HG03520 (cell line): ENCODE measurements around the gene NF1.
"Not testable (repeated sequence)": the region's sequence is repeated elsewhere in the genome, so short reads cannot be mapped to it uniquely, and the experiment has no call there.

Experiments
- ATAC-seq: cut with Tn5 transposase; IDR thresholded peaks from one replicate; pipeline ENCODE4 v1.9.1; 2021; ENCODE audit warnings: mild to moderate bottlenecking, moderate library complexity; ENCODE audit not compliant: unreplicated experiment

Gene NF1

DNA sequence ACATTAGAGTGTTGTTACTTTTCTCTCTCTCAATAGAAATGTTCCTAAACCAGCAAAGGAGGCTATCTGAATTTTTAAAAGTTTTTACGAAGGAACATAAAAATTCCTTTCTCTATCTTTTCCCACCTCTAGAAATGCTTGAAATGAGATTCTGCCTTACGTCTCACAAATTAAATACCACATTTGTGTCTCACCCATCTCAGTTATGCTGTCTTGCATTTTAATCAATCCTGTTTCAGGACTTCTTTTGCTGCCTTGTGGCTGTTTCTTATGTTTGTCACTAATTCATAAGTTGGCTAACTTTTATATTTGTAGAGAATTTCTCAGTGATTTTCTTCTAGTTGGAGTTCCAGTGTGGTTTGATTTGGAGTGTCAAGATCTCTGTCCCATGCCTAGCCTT lies 198.8 kb downstream of the NF1 start:
- no peak for ATAC-seq

DNA sequence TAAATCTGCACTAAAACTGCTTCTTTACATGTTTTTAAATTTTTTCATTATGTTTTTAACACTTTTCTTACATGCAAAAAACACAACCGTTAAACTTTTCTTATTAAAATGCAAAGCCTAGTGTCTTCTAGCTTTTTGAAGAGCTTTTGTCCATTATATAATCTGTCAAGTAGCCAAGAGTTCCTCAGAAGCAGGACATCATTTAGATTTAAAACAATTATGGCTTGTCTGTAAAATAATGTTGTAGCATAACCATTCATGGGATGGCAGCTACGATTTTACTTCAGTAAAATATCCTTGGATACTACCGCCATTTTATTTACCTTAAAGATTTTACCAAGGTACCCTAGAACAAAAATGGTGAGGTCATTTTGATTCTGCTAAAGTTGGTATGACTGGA lies 199.5 kb downstream of the NF1 start:
- ATAC-seq = no peak

DNA sequence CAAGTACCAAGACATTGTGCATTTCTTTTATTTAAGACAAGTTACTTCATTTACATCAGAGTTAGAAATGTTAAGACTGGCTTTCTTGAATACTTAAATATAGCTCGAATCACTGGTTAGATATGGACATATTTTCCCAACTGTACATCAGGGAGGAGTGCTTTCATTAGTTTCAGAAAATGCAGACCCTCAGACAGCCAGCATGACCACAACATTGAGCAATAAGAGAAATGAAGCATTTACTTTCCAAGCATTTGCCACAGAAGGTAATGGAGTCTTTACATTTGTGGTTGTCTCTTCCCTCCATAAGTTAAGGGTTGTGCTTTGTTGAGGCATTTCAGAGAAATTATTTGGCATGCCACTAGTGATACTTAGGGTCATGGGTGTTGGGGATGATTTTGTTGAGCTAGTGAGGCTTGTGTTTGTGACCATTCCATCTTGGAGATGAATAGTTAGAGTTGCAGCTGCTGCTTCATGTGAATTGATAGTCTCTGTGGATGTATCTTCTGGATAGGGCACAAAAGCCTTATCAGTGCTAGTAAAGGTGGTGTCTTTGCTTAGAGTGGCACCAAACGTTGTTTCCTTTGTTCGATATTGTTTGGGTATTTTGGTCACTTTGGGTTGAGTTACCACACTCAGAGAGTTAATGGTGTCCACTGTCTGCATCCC lies 200.2 kb downstream of the NF1 start:
- ATAC-seq = no peak

DNA sequence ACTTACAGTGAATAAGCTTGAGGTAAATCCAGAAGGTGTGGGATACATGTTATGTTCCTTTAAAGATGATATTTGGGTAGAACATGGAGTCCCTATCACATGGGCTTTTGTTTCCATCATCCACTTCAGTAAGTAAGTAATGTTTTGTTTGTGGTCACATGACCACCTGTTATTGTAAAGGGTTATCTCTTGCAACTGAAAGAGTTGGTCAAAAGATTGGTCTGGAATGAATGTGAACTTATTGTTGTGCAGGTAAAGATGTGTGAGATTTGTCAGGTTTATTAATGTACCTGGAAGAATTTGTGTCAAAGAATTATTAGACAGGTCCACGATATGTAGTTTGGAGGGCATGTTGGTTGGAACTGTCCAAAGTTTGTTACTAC lies 200.7 kb downstream of the NF1 start:
- no peak for ATAC-seq

DNA sequence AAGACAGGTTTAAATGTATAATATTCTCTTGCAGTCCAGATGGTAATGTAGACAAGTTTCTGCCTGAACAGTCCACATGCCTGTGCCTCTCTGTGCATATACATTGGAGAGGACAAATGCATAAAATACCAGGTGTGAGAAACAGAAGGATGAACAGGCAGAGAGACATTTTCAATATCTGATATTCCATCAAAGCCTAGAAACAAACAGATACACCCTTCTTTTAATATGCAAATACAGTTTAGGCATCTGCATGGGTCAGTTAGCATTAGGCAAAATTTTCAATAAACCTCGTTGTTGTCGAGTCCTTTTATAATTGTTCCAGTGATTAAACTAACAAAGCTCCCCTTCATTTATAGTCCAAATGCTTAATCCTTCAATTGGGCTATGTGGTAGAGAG lies 201.4 kb downstream of the NF1 start:
- no peak for ATAC-seq

DNA sequence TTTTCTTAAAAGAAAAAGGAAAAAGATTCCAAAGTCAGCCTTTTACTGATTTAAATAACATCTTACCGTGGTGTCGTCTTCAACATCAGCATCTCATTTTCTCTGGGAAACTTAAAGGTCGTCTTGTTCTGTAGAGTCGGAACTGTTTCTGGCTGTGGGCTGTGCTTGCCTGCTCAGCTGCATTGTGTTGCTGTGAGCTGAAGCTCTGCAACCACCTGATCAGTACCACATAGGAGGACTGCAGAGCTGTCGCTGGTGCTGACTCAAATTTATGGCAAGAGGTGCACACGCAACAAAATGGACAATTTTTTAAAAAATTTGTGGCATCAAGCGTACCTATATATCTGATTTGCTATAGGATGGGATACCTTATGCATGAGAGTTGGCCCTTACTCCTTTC lies 202.3 kb downstream of the NF1 start, which contains the start of gene OMG:
Gene OMG (minus strand): TSS at position 150 of the 400 bp plus-strand sequence. CDS start 908 bp downstream, outside the sequence.
- ATAC-seq = no peak

DNA sequence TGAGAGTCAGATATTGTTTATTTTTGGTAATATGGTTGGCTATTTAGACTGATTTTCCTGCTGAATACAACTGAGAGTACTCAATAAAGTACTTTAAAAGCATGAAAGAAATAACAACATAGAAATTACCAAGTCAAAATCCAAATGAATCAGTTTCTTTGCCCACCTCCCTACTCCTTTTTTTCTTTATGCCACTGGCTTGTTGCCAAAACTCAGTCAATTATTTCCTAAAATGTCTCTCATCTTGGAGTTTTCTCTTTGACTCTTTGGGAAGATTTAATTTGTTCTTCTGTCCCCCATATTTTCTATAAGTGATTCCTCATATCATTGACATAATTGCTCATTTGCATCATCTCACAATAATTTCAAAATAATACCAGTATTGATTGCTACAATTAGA lies 204.8 kb downstream of the NF1 start:
- no peak for ATAC-seq

DNA sequence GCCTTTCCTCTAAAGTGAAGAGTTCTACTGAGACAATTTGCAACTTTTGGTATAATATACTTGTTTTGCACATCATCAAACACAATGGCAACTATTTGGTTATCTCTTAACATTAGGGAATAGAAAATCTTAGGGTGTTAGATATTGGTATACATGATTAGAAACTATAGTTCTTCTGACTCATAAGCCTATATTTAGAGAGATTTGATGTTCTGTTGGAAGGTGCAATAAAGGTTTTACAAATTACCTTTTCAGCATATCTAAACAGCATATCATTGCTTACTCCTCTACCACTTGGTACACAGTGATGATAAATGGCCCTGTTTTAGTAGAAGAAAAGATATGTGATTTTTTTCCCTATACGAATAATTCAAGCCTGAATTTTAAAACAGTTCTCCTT lies 212.9 kb downstream of the NF1 start:
- ATAC-seq = no peak

DNA sequence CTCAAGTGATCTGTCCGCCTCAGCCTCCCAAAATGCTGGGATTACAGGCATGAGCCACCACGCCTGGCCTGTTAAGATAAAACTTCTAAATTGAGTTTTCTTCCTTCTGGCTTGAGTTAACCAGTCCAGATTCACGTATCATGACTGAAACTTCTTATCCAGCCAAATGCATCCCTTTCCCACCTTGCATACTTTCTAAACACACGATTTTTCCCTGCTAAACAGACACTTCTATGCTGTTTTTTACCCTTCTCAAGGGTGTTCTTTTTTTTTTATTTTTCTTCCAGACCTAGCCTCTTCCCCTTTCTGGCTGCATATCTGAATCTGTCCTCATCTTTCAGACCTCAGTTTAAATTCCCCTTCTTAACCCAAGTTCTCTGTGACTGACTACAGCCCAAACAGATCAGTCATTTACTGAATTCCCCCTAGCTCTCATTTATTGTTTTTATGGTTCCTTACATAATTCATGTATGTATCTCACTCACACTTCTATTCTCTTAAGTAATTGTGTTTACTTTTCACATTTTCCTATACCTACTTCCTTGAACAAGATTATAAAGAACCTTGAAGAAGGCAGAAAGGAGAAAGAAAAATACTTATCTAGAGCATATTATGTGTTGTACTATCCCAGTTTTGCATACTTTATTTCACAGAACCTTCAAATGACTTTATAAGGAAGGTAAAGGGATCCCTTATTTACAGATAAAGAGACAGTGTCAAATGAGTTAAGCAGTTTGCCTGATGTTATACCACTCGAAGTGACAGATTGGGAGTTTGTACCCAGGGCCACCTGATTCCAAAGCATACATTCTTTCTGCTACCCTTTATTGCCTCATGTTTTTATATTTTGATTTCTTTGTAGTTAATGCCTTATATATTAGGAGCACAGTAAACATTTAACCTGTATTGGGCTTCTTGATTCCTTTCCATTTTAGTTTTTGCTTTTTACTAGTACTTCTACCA lies 213.9 kb downstream of the NF1 start:
- ATAC-seq = no peak

DNA sequence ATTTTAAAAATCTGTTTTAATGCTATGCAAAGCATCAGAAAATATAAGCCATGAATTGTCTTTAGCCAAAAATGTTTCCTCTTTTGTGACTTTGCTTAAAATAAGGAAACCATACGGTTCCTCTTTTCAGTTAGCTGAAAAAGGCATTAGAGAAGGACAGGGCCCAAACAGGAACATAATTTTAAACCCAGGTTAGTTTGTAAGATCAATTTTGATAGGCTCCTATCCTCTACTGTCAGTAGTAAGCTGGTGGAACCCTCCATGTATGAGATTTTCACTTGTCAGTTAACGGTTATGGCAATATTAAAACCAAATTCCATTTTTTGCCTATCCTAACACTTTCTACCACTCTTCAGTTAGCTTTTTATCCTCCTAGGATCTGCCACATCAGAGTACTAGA lies 214.8 kb downstream of the NF1 start:
- no peak for ATAC-seq

DNA sequence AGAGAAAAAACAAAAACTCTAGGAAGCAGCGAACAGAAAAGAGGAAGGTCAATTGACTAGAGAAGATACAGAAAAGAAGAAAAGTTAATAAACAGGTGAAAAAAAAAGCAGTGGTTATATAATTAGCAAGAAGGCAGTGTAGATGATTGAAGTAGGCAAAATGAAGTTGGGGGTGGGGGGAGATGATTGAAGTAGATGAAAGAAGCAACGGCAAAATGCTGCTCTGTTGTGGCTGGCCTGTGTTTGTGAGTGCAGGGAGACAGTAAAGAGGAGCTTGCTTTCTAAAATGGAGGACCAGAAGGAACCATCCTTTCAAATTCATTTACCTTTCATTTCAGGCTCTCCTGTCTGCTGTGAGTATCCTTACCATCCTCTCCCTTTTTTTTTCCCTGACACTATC lies 215.5 kb downstream of the NF1 start:
- ATAC-seq = no peak

DNA sequence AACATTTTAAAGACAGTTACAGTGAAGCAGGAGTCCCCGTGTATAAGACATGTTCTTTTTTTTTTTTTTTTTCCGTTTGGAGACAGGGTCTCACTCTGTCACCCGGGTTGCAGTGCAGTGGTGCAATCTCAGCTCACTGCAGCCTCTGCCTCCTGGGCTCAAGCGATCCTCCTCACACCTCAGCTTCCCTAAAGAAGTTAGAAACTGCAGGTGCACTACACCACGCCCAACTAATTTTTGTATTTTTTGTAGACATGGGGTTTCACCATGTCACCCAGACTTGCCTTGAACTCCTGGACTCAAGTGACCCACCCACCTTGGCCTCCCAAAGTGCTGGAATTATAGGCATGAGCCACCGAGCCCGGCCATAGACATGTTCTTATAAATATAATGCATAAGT lies 216.1 kb downstream of the NF1 start:
- no peak for ATAC-seq

DNA sequence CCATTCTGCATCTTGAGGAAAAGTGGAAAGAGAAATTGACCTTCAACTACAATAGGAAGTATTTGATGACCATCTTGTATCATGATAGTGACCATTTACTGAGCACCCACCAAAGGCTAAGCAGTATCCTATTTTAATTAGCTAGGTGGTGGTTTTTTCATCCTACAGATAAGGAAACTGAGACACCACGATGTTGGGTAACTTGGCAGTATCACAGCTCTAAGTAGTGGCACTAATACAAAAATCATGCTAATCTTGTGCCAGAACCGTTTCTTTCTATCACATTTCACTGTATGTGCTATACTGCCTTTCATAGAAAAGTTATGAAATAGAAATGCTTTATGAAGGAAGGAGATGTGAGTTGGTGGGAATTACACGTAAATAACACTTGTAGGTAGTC lies 216.7 kb downstream of the NF1 start:
- no peak for ATAC-seq

DNA sequence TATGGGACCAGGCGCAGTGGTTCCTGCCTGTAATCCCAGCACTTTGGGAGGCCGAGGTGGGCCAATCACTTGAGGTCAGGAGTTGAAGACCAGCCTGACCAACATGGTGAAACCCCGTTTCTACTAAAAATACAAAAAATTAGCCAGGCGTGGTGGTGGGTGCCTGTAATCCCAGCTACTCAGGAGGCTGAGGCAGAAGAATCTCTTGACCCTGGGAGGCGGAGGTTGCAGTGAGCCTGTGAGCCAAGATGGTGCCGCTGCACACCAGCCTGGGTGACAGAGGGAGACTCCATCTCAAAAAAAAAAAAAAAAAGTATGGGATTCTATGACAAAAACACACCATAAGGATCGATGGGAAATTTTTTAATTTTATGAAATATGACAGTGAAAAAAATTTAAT lies 217.4 kb downstream of the NF1 start:
- ATAC-seq = not testable (repeated sequence)

DNA sequence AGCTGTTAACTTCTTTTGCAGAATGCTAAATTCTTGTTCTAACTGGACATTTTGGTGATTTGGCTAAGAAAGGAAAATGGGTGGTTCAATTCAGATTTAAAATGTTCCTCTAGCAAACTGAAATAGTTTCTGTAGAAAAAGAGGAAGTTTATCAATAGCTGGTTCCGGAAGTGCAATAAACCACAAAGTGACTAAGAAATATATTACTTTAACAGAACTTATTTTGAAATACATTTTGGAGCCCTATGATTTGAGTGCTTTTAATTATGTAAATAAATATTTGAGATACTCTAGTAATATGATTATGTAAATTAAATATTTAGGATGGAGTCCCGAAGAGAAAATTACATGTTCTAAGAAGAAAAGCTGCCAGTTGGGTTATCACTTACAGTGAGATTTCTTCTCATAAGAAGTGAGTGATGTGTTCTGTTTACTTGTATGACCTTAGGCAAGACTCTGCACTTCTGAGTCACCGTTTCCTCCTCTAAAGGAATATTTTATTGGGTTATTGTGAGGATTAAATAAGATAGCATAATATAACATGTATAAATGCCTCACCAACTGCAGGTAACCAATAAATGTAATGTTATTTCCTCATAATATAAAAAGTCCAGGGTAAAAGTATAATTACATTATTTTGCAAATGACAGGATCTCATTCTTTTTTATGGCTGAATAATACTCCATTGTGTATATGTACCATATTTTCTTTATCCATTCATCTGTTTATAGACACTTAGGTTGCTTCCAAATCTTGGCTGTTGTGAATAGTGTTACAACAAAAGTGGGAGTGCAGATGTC lies 219.4 kb downstream of the NF1 start, which contains the start of gene EVI2B:
Gene EVI2B (minus strand): TSS at position 73 of the 800 bp plus-strand sequence. CDS start 8,445 bp downstream, outside the sequence.
- ATAC-seq = no peak

DNA sequence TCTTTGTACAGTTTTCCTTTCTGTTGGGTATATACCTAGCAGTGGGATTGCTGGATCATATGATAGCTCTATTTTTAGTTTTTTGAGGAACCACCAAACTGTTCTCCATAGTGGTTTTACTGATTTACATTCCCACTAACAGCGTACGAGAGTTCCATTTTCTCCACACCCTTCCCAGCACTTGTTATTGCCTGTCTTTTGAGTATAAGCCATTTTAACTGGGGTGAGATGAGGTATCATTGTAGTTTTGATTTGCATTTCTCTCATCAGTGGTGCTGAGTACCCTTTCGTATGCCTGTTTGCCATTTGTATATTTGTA lies 220.0 kb downstream of the NF1 start:
- ATAC-seq = no peak

DNA sequence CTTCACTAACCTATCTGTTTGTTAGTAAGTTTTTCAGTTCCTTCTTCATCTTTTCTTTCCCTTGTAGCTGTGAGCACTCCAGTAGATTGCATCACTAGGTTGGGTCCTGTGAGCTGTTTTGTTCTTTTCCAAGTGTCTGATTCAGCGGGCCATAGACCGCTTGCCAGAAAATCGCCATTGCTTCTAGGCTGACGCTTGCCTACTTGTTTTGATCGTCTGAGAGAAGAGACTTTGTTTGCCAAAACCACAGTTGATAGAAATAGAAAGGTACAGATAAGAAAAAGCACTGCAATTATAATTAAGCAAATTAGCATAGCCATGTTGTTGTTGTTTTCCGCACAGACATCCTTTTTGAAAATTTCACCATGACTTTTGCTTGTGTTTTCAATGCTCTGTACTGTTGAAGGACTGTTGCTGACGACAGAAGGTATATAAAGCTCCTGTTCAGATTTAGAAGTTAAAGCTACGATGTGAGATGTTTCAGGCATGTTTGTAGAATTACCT lies 223.6 kb downstream of the NF1 start:
- no peak for ATAC-seq

DNA sequence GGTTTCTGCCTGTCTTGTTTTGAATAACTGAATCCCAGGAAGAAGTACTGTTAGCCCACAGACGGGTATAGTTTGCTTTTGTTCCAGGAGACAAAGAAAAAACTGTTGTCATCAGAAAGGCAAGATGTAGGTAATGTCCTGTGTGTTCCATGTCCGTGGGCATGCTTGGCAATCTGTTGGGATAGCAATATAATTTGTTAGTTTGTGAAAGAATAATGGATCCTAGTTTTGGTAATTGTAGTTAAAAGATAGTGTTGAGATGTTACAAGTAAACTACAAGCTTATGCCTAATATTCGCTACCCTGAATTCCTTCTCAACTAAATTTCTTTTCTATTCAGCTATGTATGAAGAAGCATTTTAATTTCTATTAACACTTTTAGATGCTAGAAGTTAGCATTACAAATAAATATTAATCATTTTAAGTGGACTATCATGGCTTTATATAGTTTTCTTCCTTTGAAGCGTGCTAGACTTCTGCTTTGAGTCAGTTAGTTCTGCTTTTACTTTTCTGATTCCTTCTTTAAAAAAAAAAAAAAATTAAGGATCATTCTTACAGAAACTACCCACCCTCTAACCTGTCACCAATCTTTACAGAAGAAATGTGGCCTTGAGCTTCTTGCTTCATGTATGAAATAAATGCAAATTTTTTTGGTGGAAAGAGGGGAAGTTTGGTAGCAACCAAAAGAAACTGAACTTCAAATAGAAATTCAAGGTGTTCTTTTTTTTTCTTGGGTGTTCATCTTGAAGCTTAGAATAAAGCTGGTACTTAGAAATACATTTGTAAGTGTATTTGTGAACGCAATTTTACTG lies 224.3 kb downstream of the NF1 start:
- no peak for ATAC-seq

DNA sequence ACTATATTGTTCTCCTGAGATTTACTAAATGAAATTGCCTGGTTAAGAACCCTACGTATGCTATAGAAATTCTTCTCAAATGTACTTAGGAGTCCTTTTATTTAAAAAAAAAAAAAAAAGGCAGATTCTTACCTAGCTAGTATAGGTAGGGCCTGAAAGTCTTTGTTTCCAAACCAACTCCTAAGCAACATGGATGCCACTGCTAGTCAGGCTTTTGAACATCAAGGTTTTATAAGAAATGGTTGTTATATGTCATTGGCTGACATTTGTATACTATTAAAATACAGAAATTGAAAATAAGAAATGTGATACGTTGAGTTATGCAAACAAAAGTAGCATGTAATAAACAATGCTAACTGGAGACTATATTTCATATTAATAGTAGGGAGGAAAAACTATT lies 225.5 kb downstream of the NF1 start:
- no peak for ATAC-seq

DNA sequence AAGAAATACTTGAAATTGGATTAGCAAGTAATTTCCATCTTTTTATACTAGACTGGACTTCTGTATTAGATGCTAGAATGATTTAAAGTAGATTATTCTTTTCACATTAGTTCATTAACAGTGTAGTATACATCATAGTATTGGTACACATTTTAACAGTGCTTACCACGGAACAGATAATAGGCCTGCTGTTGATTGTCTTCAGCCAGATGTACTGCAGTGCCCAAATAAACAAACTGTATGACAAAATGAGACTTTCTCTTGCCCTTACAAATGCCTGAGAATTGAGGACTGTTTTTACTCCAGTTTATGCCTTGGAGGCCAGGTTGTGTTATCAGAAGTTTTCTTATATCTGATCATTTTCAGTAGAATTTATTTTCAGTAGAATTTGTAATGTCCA lies 226.0 kb downstream of the NF1 start:
- ATAC-seq = no peak
